ENCODE results near the gene BMPR2.
"Not testable (repeated sequence)": the region's sequence is repeated elsewhere in the genome, so short reads cannot be mapped to it uniquely, and the experiment has no call there.

Gene BMPR2

DNA sequence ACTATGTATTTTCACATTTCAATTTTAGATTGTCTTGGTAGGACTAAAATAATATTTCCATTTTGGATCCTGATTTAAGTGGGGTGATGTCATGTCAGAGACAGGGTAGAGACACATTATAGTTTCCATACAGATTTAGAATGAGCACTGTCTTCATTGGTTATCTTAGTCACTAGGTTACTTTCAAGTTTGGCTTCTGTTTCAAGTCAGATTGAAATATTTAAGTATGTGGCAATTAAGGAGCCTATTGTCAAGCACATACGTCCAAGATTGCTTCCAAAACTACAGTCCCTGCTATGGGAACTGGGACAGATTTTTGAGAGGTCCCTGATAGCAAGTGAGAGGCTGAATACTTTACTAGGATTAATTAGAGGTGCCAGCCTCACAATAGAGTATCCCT, 169.4 kb downstream of the BMPR2 start:
- no peak for DNase-seq

DNA sequence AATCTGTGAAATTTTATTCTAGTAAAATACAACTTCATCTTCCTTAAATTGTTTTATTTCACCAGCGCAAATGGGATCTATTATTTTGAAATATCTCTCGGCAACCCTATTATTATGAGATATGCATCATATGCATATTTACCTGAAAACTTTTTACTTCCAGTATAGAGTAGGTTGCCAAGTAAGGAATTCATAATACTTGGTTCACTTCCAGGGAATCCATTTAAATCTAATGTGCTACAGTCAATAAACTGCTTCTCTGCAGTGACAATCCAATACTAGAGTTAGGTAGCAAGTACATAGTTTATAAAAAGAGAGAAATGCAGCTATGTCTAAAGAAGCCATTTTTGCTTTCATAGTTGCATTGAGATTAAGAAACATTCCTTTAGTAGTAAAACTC, 169.8 kb downstream of the BMPR2 start:
- no peak for DNase-seq

DNA sequence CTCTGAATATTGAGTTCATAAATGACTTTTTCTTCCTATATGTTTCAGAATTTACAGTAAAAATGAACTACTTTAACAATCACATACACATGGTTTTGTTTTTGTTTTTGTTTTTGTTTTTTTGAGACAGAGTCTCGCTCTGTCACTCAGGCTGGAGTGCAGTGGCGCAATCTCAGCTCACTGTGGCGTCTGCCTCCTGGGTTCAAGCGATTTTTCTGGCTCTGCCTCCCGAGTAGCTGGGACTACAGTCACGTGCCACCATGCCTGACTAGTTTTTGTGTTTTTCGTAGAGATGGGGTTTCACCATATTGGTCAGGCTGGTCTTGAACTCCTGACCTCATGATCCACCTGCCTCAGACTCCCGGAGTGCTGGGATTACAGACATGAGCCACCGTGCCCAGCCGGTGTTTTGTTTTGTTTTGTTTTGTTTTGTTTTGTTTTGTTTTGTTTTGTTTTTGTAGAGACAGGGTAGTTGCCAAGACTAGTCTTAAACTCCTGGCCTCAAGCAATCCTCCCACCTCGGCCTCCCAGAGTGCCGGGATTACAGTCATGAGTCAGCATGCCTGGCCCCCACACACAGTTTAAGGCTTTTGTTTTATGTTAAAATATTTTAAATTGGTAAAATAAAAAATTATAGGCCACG, 170.5 kb downstream of the BMPR2 start:
- DNase-seq: not testable (repeated sequence)

DNA sequence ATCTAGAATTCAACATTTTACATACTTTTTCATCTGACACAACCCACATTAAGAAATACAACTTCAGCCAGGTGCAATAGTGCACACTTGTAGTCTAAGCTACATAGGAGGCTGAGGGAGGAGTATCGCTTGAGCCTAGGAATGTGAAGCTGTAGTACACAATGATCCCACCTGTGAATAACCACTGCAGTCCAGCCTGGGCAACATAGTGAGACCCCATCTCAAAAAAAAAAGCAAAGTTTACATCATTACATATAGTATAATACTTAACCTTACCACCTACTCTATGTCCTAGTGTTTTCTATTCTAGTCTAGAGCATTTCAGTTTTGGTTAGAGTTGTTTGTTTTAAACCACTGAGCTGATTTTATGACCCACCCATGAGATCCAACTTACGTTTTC, 172.1 kb downstream of the BMPR2 start:
- no peak for DNase-seq

DNA sequence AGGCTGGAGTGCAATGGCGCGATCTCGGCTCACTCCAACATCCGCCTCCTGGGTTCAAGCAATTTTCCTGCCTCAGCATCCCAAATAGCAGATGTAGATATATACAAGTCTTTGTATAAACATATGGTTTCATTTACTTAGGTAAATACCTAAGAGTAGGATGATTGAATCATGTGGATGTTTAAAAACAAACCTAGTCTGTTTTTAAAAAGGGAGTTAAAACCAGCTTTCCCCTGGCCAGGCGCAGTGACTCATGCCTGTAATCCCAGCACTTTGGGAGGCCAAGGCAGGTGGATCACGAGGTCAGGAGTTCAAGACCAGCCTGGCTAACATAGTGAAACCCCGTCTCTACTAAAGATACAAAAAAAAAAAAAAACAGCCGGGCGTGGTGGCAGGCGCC, 174.9 kb downstream of the BMPR2 start:
- DNase-seq: peak; percentile 38

DNA sequence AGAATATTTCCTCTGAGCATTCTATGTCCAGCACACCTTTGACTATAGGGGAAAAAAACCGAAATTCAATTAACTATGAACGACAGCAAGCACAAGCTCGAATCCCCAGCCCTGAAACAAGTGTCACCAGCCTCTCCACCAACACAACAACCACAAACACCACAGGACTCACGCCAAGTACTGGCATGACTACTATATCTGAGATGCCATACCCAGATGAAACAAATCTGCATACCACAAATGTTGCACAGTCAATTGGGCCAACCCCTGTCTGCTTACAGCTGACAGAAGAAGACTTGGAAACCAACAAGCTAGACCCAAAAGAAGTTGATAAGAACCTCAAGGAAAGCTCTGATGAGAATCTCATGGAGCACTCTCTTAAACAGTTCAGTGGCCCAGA, 179.2 kb downstream of the BMPR2 start:
- DNase-seq: no peak

DNA sequence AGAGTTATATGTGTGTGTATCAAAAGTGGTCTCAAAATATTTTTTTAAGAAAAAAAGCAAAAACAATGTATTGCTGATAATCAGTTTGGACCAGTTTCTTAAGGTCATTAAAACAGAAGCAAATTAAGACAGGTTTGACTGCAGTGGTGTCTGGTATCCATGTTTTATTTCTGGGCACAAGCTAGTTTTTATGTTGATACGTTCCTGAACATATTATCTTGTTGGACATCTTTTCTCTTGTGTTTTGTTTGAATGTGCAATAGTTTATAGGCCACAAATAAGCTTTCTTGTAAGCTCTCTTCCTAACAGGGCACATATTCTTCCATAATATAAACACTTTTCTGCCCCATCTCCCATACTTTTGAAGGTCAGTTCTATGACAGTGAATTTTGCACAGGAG, 184.1 kb downstream of the BMPR2 start:
- DNase-seq: no peak

DNA sequence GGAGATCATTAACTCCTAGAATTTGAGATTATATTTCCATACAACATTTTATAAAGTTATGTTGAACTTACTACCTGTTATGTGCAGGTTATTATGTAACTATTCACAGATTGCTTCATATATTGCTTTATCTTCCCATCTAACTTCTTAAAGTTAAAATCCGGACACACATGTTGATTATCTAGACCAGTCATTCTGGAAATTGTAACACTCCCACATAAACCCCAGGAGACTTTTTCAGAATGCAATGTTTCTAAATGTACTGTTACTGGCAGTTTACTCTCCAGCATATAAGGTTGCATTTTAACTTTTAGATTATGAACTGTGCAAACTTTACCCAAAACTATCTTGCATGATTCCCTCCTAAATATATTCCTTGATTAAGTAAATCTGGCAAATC, 188.1 kb downstream of the BMPR2 start:
- no peak for DNase-seq

DNA sequence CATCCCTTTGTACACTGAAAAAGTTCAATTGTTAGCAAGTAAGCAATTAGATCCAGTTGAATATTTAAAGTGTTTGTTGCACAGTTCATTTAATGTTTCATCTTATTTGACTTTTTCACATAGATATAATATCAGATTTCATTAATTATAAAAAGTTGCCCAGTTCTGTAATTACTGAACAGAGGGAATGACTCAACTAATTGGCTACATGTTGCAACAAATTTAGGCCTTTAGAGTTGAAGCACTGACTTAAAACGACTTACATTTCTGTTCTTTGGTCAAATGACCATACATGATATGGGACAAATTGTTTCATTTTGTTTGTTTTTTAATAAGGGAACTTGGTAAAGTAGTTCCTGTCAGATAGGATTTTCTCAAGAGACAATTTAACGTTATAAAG, 190.2 kb downstream of the BMPR2 start:
- no peak for DNase-seq

DNA sequence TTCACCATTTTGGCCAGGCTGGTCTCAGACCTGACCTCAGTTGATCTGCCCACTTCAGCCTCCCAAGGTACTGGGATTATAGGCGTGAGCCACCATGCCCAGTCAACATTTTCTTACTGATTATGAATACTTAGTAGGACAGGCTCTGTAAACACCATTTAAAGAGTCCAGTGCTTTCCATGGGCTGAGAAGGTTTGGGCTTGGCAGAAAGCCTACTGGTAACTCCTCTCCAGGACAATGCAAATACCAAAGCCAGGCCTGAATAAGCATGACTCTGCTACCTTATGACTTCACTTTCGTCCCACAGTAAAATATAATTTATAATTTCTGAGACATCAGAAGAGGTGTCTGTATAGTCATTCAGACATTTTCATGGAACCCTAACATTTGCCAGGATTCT, 198.4 kb downstream of the BMPR2 start:
- DNase-seq: no peak

DNA sequence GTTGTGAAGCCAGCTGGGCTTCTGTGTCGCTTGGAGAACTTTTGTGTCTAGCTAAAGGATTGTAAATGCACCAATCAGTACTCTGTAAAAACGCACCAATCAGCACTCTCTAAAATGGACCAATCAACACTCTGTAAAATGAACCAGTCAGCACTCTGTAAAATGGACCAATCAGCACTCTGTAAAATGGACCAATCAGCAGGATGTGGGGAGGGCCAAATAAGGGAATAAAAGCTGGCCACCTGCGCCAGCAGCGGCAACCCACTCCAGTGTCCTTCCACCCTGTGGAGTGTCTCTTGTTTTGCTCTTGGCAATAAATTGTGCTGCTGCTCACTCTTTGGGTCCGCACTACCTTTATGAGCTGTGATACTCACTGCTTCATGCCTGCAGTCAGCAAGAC, 199.1 kb downstream of the BMPR2 start:
- not testable (repeated sequence) for DNase-seq

DNA sequence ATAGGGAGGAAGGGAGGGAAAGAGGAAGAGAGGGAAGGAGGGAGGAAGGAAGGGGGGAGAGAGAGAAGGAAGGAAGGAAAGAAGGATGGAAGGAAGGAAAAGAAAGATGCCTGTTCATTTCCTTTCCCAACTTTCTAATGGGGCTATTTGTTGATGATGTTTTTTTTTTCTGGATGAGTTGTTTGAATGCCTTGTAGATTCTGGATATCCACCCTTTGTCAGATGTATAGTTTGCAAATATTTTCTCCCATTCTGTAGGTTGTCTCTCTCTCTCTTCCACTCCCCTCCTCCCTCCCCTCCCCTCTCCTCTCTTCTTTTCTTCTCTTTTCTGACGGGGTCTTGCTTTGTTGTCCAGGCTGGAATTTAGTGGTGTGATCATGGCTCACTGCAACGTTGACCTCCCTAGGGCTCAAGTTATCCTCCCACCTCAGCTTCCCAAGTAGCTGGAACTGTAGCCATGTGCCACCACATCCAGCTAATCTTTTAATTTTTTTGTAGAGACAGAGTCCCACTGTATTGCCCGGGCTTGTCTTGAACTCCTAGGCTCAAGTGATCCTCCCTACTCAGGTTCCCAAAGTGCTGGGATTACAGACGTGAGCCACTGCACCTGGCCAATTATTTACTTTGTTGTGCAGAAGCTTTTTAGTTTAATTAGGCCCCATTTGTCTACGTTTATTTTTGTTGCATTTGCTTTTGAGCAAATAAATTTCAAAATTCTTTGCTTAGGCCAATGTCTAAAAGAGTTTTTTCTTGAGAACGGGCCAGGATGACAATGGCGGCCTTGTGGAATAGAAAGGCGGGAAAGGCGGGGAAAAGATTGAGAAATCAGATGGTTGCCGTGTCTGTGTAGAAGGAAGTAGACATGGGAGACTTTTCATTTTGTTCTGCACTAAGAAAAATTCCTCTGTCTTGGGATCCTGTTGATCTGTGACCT, 201.4 kb downstream of the BMPR2 start:
- no peak for DNase-seq

DNA sequence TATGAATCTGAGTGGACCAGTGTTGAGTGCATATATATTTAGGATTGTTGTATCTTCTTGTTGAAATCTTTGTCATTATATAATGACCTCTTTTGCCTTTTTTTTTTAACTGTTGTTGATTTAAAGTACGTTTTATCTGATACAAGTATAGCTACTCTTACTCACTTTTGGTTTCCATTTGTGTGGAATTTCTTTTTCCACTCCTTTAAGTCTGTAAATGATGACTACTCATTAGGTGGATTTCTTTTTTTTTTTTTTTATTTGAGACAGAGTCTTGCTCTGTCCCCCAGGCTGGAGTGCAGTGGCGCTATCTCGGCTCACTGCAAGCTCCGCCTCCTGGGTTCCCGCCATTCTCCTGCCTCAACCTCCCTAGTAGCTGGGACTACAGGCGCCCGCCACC, 206.7 kb downstream of the BMPR2 start:
- not testable (repeated sequence) for DNase-seq

DNA sequence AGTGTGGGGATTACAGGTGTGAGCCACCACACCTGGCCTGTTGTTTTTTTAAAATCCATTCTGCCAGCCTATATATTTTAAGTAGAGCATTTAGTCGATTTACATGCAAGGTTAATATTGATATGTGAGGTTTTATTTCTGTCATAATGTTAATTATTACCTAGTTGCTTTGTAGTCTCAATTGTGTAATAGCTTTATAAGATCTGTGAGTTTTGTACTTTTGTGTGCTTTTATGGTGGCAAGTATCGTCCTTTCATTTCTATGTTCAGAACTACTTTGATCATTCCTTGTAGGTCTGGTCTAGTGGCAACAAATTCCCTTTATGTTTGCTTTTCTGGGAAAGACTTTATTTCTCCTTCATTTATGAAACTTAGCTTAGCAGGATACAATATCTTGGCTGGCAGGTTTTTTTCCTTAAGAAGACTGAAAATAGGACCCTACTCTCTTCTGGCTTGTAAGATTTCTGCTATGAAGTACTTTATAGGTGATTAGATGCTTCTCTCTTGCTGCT, 207.6 kb downstream of the BMPR2 start:
- DNase-seq: no peak

DNA sequence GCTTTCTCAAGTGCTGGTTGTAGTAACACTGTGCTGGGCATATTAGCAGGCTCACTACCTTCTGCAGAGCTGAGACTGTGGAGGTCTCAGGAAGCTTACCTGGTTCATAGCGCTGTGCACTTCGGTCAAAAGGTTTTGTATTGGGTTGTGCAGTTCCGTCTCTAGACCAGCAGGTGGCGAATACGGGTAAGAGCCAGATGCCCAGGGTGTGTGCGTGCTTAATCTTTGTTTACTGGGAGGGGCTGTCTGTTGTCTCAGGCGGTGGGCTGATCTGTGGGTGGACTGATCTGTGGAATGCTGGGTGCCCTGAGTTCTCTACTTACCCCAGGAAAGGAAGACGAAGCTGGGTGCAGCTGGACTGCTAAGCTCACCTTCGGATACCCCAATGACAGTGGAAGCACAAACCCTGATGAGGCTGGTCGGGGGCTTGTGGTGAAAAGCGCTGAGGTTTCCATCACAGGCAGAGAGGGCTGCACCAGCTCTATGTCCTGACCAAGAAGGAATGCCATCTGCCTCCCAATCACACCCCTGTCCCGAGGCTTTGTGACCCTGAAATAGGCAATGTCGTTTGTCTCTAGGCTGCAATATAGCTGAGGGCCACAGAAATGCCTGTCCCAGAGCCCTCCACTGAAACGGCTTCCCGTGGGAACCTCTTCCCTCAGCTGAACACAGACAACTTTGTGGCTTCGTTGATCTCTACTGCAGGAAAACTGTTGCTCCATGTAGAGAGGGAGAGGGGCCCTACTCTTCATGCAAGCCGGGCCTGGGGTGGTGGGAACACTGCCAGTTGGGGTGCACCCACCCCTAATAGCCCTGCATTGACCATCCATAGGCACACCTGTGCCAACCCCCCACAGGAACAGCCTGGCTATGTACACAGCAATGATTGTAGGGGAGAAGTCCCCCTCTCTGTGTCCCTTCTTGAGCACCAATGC, 212.8 kb downstream of the BMPR2 start:
- peak; percentile 71 for DNase-seq

DNA sequence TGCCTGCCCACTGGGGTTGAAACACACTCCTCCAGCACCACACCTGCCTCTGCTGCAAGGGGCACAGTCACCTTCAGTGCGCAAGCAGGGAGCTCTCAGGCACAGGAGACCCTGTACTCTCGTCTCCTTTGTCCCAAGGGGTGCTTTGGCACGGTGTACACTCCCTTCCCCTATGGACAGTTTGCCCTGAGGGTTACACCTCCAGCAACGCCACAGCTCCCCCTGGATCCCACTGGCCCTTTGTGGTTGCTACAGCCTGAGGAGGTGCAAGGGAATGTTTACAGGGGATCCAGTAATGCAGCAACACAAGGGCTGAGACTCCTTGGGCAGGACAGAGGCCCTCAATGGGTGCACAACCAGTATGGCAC, 213.4 kb downstream of the BMPR2 start:
- no peak for DNase-seq

DNA sequence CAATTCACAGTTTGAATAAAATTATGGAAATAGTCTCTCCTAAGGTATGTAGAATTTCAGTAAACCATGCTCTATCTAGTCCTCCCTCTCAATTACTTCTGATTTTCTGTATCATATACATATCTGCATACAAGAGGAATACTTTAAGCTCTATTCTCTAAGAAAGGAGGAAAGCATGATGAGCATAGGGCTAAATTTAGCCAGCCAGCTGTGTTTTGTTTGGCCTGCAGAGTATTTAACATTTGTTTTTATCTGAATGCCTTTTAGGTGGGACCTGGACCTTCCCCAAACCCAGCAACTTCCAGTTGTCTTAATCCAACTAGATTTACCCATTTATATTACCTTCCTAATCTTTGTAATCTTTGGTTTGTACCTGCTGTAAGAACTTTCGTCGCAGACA, 216.4 kb downstream of the BMPR2 start:
- DNase-seq: no peak

DNA sequence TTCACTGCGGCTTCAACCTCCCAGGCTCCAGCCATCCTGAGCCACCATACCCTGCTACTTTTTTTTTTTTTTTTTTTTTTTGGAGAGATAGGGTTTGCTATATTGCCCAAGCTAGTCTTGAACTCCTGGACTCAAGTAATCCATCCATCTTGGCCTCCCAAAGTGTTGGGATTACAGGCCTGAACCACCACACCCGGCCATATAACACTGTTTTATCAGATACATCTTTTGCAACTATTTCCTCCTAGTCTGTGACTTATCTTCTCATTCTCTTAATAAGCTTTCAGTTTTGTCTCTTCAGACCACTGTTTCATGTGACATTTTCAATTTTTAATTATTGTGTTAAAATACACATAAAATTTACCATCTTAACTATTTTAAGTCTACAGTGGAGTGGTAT, 223.0 kb downstream of the BMPR2 start:
- no peak for DNase-seq

DNA sequence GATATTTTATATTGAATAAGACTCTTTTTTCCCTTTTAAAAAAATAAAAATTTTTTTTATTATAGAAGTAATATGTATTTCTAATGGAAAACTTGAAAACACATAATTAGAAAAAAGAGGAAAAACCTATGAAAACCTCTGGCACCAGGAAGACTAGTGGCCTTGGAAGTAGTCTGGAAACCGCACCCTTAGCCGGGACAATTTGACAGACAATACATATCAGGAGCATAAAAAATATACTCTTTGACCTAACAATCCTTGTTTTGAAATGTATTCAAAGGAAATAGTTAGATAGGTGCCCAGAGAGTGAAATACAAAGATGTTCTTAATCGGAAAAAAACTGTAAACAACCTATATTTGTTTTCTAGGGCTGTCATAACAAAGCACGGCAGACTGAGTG, 223.8 kb downstream of the BMPR2 start:
- no peak for DNase-seq

DNA sequence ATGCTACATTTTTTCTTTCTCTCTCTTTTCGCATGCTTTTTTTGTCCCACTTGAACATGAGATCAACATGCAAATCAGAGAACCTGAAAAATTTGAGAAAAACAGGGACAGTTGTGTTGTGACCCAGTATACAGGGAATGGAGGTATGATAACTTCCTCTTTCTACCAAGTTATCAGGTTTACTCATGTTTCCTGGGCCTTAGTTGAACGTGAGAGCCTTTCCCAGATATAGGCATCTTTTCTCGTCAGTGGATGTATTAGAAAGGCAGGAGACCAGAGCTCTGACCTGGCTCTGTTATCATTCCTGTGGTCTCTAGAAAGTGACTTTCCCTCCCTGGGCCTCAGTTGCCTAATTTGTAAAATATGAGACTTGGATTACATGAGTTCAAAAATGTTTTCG, 228.6 kb downstream of the BMPR2 start:
- DNase-seq: no peak

DNA sequence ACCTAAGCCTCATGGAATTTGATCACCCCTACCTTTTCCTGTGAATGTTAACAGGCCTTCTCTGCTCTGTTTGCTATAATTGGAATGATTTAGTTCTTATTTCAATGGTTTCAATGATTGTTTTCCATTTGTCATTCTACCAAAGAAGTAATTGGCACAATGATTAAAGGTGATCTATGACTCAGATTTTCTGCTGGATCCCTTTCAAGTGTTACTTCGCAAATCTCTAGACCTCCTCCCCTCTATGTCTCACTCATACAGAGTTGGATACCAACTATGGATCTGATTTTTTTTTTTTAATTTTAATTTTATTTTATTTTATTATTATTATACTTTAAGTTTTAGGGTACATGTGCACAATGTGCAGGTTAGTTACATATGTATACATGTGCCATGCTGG, 229.0 kb downstream of the BMPR2 start:
- no peak for DNase-seq

DNA sequence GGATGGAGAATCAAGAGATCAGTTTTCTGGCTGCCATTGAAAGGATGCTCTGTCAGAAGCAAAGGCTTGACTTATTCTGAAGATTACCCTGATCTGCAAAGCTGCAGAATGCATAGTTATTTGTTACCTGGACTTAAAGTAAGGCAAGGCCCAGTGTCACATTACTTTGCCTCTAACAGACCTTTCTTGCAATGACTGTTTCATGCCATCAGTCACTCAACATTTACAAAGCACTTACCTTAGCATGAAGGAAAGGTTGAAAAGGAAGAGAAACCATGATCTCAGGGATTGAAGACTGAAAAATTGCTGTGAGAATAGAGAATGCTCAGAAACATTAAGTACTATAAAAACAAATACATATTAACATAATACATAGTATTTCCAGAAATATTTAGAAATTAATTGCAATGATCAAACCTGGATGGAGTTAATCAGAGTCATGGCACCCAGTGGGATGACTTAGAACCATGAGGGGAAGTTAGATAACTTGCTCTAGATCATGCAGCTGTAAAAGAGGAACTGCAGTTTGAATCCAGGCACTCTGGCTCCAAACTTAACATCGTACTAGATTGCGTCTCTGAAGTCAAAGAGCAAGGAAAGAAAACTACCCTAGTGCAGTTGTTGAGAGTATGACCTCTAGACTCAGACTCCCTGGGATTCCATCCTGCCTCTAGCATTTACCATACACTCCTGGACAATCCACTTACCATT, 232.2 kb downstream of the BMPR2 start:
- DNase-seq: no peak
